GM21737 (cell line): ENCODE results near the gene OTUD7B.
"Not testable (repeated sequence)": the region's sequence is repeated elsewhere in the genome, so short reads cannot be mapped to it uniquely, and the experiment has no call there.

Source experiments
- ATAC-seq: cut with Tn5 transposase; IDR thresholded peaks from one replicate; pipeline ENCODE4 v1.9.1; 2021; ENCODE audit warnings: mild to moderate bottlenecking, moderate library complexity; ENCODE audit not compliant: unreplicated experiment

Gene OTUD7B

DNA sequence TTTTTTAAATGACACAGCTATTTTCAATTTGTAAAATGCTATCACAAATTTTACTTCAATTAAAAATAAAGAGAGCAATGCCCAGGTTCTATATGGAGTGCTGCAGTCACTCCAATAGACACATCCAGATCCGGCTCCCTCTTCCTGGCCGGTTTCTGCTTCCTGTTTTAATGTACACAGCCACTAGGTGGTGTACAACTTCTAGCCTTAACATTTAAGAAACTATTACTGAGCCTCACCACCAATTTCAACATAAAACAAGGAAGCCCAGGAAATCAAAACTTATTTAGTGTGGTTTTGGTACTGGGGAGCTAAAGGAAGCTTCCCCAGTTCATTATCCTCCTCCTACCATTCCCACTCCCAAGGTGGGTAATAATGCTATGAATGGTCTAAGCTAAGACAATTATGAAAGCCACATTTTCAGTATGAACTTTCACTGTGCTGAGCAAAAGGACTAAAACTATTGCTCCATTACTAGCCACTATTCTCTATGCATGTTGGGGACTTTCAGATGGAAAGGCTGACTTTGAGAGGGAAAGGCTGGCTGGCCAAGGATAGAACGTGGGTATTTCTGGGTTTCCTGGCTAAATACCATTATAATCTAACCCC is 48.4 kb downstream of the OTUD7B start:
- ATAC-seq, result no peak

DNA sequence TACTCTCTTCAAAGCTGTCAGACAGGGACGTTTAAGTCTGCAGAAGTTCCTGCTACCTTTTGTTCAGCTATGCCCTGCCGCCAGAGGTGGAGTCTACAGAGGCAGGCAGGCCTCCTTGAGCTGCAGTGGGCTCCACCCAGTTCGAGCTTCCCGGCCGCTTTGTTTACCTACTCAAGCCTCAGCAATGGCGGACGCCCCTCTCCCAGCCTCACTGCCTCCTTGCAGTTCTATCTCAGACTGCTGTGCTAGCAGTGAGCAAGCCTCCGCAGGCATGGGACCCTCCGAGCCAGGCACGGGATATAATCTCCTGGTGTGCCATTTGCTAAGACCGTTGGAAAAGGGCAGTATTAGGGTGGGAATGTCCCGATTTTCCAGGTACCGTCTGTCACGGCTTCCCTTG is 53.0 kb downstream of the OTUD7B start:
- ATAC-seq, result not testable (repeated sequence)

DNA sequence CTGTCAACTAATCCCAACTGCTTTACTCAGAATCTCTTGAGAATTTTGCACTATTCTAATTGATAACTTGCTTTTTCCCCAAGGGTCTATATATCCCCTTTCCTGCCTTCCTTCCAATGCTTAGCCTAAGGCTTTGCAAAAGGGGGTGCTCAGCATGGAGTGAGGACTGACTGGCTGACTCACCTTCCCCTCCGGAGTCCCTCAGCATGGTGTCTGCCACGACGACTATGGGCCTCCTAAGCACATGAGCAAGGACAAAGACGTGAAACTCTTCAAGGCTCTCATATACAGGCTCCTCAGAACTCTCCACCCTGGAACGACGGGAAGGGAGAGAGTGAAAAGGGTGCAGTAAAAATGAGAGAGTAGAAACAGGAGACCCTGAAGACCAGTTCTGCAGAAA is 60.6 kb downstream of the OTUD7B start:
- ATAC-seq, result no peak

- ATAC-seq, result no peak
These were observed 65.3 kb downstream of the OTUD7B start for GRCh38 chr1:149945206-149945605.

DNA sequence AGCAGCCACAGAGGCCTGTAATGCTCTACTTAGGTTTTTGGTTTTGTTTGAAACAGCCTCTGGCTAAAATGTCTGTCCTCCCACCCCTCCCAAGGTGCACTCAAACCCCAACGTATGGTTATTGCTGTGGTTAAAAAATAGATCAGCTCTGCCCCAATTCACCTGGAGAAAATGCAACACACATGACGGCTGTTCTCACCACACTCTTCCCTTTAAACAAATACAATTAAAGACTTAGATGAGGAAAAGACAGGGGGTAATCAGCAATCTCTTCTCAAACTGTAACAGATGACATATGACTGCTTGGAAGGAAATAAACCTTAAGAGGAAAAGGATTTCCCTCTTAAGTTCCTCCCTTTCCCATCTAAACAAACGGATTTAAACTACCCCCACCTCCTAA is 67.6 kb downstream of the OTUD7B start:
- ATAC-seq, result no peak

- no peak for ATAC-seq
These were observed 68.3 kb downstream of the OTUD7B start for GRCh38 chr1:149942207-149942606.

GRCh38 chr1:149940427-149940826 is 70.1 kb downstream of the OTUD7B start:
- no peak for ATAC-seq

GRCh38 chr1:149938668-149939003 is 71.9 kb downstream of the OTUD7B start:
- not testable (repeated sequence) for ATAC-seq

GRCh38 chr1:149937759-149938158 is 72.8 kb downstream of the OTUD7B start:
- no peak for ATAC-seq

GRCh38 chr1:149936992-149937705 is 73.4 kb downstream of the OTUD7B start:
- no peak for ATAC-seq

GRCh38 chr1:149936170-149936991 is 74.1 kb downstream of the OTUD7B start, which contains the start of gene MTMR11:
Gene MTMR11 (minus strand): TSS chr1:149936879. CDS start chr1:149936647, 232 bp downstream.
- no peak for ATAC-seq

DNA sequence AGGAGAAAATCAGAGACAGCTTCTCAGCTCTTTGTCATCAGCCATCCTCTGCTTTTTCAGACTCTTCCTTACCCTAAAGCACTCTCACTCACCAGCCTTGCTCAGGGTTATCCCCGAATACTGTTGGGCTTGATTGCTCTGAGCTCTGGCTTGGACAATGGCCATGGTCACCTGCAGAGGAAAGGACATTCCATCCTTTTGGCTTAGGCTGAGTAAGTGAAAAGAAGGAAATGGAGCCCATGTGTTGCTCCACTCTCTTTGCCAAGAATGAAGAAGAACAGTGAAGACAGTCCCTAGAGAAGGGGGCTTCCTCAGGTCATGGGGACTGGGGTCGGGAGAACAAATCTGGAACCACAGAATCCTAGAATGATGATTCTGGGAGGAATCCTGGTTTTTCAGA is 76.2 kb downstream of the OTUD7B start:
- ATAC-seq, result no peak

GRCh38 chr1:149933208-149933607 is 77.3 kb downstream of the OTUD7B start:
- ATAC-seq, result no peak

DNA sequence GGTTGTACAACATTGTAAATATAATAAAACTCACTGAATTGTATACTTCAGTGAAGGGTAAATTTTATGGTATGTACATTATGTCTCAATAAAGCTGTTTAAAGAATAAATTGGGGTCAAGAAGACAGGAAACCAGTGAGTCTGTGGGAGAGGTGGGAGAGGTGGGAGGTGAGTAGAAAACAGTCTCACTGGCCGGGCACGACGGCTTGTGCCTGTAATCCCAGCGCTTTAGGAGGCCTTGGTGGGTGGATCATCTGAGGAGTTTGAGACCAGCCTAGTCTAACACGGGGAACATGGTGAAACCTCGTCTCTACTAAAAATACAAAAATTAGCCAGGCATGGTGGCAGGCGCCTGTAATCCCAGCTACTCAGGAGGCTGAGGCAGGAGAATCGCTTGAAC is 78.1 kb downstream of the OTUD7B start:
- ATAC-seq, result no peak

GRCh38 chr1:149931212-149931790 is 79.2 kb downstream of the OTUD7B start:
- no peak for ATAC-seq

DNA sequence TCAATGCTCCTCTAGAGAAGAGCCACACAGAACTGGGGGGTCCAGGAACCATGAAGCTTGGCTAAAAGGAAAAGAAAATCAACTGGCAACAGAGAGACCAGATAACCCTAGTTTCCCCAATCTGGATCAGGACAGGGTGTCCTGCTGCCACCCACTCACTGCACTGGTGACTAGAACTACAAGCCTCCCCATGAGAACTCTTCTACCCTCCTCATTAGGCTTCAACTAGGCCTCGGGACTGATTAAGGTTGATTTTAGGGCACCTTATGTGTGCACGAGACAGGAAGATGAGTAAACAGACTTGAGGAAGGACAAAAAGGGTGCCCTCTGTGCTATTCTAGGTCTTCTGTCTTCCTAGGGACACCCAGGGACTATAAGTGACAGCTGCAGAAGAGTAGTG is 80.7 kb downstream of the OTUD7B start:
- ATAC-seq, result no peak

GRCh38 chr1:149928401-149928724 is 82.2 kb downstream of the OTUD7B start:
- ATAC-seq, result no peak

GRCh38 chr1:149927563-149928400 is 82.7 kb downstream of the OTUD7B start, which contains the start of gene SF3B4:
Gene SF3B4 (minus strand): TSS chr1:149927803. CDS start chr1:149927759, 44 bp downstream.
- peak; percentile 90 for ATAC-seq

GRCh38 chr1:149927056-149927562 is 83.4 kb downstream of the OTUD7B start:
- ATAC-seq, result no peak

GRCh38 chr1:149926296-149926695 is 84.2 kb downstream of the OTUD7B start:
- no peak for ATAC-seq
